ENCODE results near the gene BRD3OS.

Gene BRD3OS

GRCh38 chr9:134031783-134032182 is 6.5 kb downstream of the BRD3OS start:
- DNase-seq (ENCODE audit: low read depth), result no peak
- TF ChIP-seq CTCF (IDR thresholded peaks at IDR 0.05; ENCODE audit: insufficient read depth, low read depth, low read length, missing control alignments), result no peak
- H3K4me3 ChIP-seq (ENCODE audit: low read length), result no peak overlapping the region

GRCh38 chr9:134032456-134033222 is 7.4 kb downstream of the BRD3OS start:
- no peak for TF ChIP-seq CTCF (IDR thresholded peaks at IDR 0.05; ENCODE audit: insufficient read depth, low read depth, low read length, missing control alignments)
- no peak overlapping the region for H3K4me3 ChIP-seq (ENCODE audit: low read length)
- DNase-seq (ENCODE audit: low read depth), result no peak

- DNase-seq (ENCODE audit: low read depth), result no peak
- TF ChIP-seq CTCF (IDR thresholded peaks at IDR 0.05; ENCODE audit: insufficient read depth, low read depth, low read length, missing control alignments), result no peak
- H3K4me3 ChIP-seq (ENCODE audit: low read length), result no peak overlapping the region
Measured at GRCh38 chr9:134033516-134034214, 8.4 kb downstream of the BRD3OS start.

- TF ChIP-seq CTCF (IDR thresholded peaks at IDR 0.05; ENCODE audit: insufficient read depth, low read depth, low read length, missing control alignments), result no peak
- no peak overlapping the region for H3K4me3 ChIP-seq (ENCODE audit: low read length)
- no peak for DNase-seq (ENCODE audit: low read depth)
Measured at GRCh38 chr9:134034215-134035040, 9.1 kb downstream of the BRD3OS start.

GRCh38 chr9:134035041-134036039 is 10.1 kb downstream of the BRD3OS start:
- no peak overlapping the region for H3K4me3 ChIP-seq (ENCODE audit: low read length)
- TF ChIP-seq CTCF (IDR thresholded peaks at IDR 0.05; ENCODE audit: insufficient read depth, low read depth, low read length, missing control alignments), result no peak
- DNase-seq (ENCODE audit: low read depth), result no peak

GRCh38 chr9:134036130-134036529 is 10.8 kb downstream of the BRD3OS start:
- DNase-seq (ENCODE audit: low read depth), result no peak
- no peak overlapping the region for H3K4me3 ChIP-seq (ENCODE audit: low read length)
- no peak for TF ChIP-seq CTCF (IDR thresholded peaks at IDR 0.05; ENCODE audit: insufficient read depth, low read depth, low read length, missing control alignments)

Measured in epithelial cell of esophagus (primary cell).